22Rv1 (cell line): Measurements from ENCODE around the gene CDYL.
A peak's percentile ranks its signal among the peaks of the same experiment; 100 is the strongest.

Experiments
- H3K27ac ChIP-seq: fragments of 450-650 bp; 2 replicates; pipeline ENCODE4 v1.5.1; 2017
- CTCF ChIP-seq: fragments of 450-650 bp; IDR thresholded peaks from 2 replicates; pipeline ENCODE4 v1.5.1; 2017; ENCODE audit warnings: mild to moderate bottlenecking
- ZFX ChIP-seq: fragments of 450-650 bp; IDR thresholded peaks from 2 replicates; pipeline ENCODE4 v1.6.1; 2017; ENCODE audit warnings: antibody characterized with exemption, borderline replicate concordance

The CDYL gene

GRCh38 chr6:4776131-4776492, at the start of gene CDYL:
Gene CDYL, plus strand, starts transcription at chr6:4776404. Its CDS starts 380 bp downstream, at chr6:4776784.
- H3K27ac ChIP-seq, result peak within 1 kb of the TSS; percentile 85
- no peak for TF ChIP-seq CTCF
- TF ChIP-seq ZFX, result no peak

GRCh38 chr6:4726645-4727044, 49.6 kb upstream of the CDYL start:
- no peak overlapping the region for H3K27ac ChIP-seq
- no peak for TF ChIP-seq ZFX
- TF ChIP-seq CTCF, result no peak

- TF ChIP-seq ZFX (no peak), CTCF (no peak)
- H3K27ac ChIP-seq, result no peak overlapping the region
These were observed 49.0 kb upstream of the CDYL start for GRCh38 chr6:4727217-4727616.

GRCh38 chr6:4727671-4728435, 48.4 kb upstream of the CDYL start:
- TF ChIP-seq ZFX (no peak), CTCF (no peak)
- H3K27ac ChIP-seq, result no peak overlapping the region

GRCh38 chr6:4728436-4728769, 47.8 kb upstream of the CDYL start:
- TF ChIP-seq ZFX (no peak), CTCF (no peak)
- H3K27ac ChIP-seq, result no peak overlapping the region

- H3K27ac ChIP-seq, result no peak overlapping the region
- TF ChIP-seq ZFX (no peak), CTCF (no peak)
These were observed 47.3 kb upstream of the CDYL start for GRCh38 chr6:4728926-4729325.

GRCh38 chr6:4731996-4732395, 44.2 kb upstream of the CDYL start:
- TF ChIP-seq ZFX (no peak), CTCF (no peak)
- H3K27ac ChIP-seq, result no peak overlapping the region
